GM12878 (cell line): ENCODE results near the gene PTPN13. TPM values are rescaled to one million over a fixed set of nuclear protein-coding genes. Genes with fewer than 3 reads are reported as not detected.

ENCODE experiments used
- ATAC-seq: fragments of 200-7000 bp; cut with Tn5 transposase; 3 replicates; pipeline ENCODE4 v1.9.1; 2020; ENCODE audit warnings: mild to moderate bottlenecking, moderate library complexity
- BruUV-seq: library from RNA; stranded (reverse); fragments of 400-500 nt; replicated peaks from 2 replicates; lab custom pipeline; 2021; lab: Mats Ljungman, UMichigan
- CTCF ChIA-PET: fragments of 300-600 bp; sonication (Branson Sonifier 250); formaldehyde crosslinking; extraction: SDS; loops from one replicate; lab custom pipeline; 2021; ENCODE audit warnings: inconsistent platforms; lab: Yijun Ruan, JAX
- POLR2A ChIA-PET: fragments of 350-600 bp; formaldehyde crosslinking; extraction: SDS; loops from one replicate; lab custom pipeline; 2021; ENCODE audit warnings: inconsistent platforms; lab: Charles Lee
- RAD21 ChIA-PET: fragments of 300-600 bp; sonication (Branson Sonifier 250); formaldehyde crosslinking; loops from one replicate; lab custom pipeline; 2023; ENCODE audit warnings: antibody characterized with exemption; ENCODE audit not compliant: unreplicated experiment; lab: Charles Lee
- SMC1A ChIA-PET: fragments of 300-600 bp; sonication (Branson Sonifier 250); formaldehyde crosslinking; loops from one replicate; lab custom pipeline; 2023; ENCODE audit not compliant: unreplicated experiment, uncharacterized antibody; lab: Charles Lee
- DNase-seq: peaks from one replicate; pipeline ENCODE4 v3.0.0-alpha.2; 2011; ENCODE audit warnings: low read depth, low spot score
- FAIRE-seq: peaks from 3 replicates; lab custom pipeline; 2011; peaks lifted over from hg19 to GRCh38; lab: Jason Lieb, UNC
- H2AFZ ChIP-seq: 2 replicates; pipeline ENCODE4 v1.6.0; 2011; ENCODE audit warnings: low read depth, low read length, control low read depth; ENCODE audit not compliant: control insufficient read depth
- H3K27ac ChIP-seq: 2 replicates; pipeline ENCODE4 v1.5.1; 2011; ENCODE audit warnings: control low read depth; ENCODE audit not compliant: control insufficient read depth, insufficient read depth
- H3K27me3 ChIP-seq, 2 experiments: replicated peaks in 1 of 2; 2 replicates each; pipeline versions ENCODE4 v1.6.0 to v1.6.1; 2011; ENCODE audit warnings: low read length in 1 of 2; ENCODE audit not compliant: control insufficient read depth in 2 of 2, insufficient read depth in 2 of 2
- H3K36me3 ChIP-seq, 2 experiments: 2 replicates each; pipeline ENCODE4 v1.5.1; 2011; ENCODE audit warnings: low read length in 1 of 2; ENCODE audit not compliant: control insufficient read depth in 2 of 2, insufficient read depth in 2 of 2
- H3K4me1 ChIP-seq: 2 replicates; pipeline ENCODE4 v1.6.1; 2011; ENCODE audit warnings: mild to moderate bottlenecking, low read length, moderate library complexity, mixed read lengths; ENCODE audit not compliant: control insufficient read depth, insufficient read depth
- H3K4me2 ChIP-seq: 2 replicates; pipeline ENCODE4 v1.6.0; 2011; ENCODE audit warnings: control low read depth; ENCODE audit not compliant: control insufficient read depth, insufficient read depth
- H3K4me3 ChIP-seq: fragments of 200-600 bp; sonication (generic); 2 replicates; pipeline ENCODE4 v1.5.1; 2016
- H3K79me2 ChIP-seq: 2 replicates; pipeline ENCODE4 v1.6.0; 2011; ENCODE audit warnings: low read length; ENCODE audit not compliant: control insufficient read depth, insufficient read depth
- H3K9ac ChIP-seq: 2 replicates; pipeline ENCODE4 v1.8.0; 2011; ENCODE audit warnings: low read length, control low read depth, mixed read lengths; ENCODE audit not compliant: control insufficient read depth, insufficient read depth
- H3K9me3 ChIP-seq: replicated peaks from 3 replicates; pipeline ENCODE4 v1.5.1; 2011; ENCODE audit warnings: mild to moderate bottlenecking, low read length; ENCODE audit not compliant: control insufficient read depth, insufficient read depth
- H4K20me1 ChIP-seq: 2 replicates; pipeline ENCODE4 v1.6.0; 2011; ENCODE audit not compliant: control insufficient read depth, insufficient read depth
- ATF7 ChIP-seq: fragments of 450-650 bp; IDR thresholded peaks from 2 replicates; pipeline ENCODE4 v1.6.1; 2016; ENCODE audit warnings: low read depth, mild to moderate bottlenecking
- MEF2B ChIP-seq: fragments of 450-650 bp; IDR thresholded peaks from 2 replicates; pipeline ENCODE4 v1.6.1; 2018; ENCODE audit warnings: mild to moderate bottlenecking, moderate library complexity; ENCODE audit not compliant: partially characterized antibody, poor library complexity, severe bottlenecking
- MTA2 ChIP-seq: fragments of 450-650 bp; IDR thresholded peaks from 2 replicates; pipeline ENCODE4 v1.6.1; 2016; ENCODE audit warnings: low read depth, mild to moderate bottlenecking, moderate library complexity
- NFXL1 ChIP-seq: fragments of 450-650 bp; IDR thresholded peaks from 2 replicates; pipeline ENCODE4 v1.6.1; 2017; ENCODE audit warnings: antibody characterized with exemption, mild to moderate bottlenecking, borderline replicate concordance
- RAD51 ChIP-seq: fragments of 450-650 bp; IDR thresholded peaks from 2 replicates; pipeline ENCODE4 v1.6.1; 2016; ENCODE audit warnings: moderate library complexity, mild to moderate bottlenecking, inconsistent platforms
- RELB ChIP-seq: fragments of 450-650 bp; IDR thresholded peaks from 2 replicates; pipeline ENCODE4 v1.6.1; 2017; ENCODE audit warnings: low read depth, mild to moderate bottlenecking, moderate library complexity
- SREBF2 ChIP-seq: IDR thresholded peaks from 2 replicates; pipeline ENCODE4 v1.6.1; 2012; ENCODE audit warnings: mild to moderate bottlenecking, low read length
- ZBTB33 ChIP-seq: fragments of 450-650 bp; IDR thresholded peaks from 2 replicates; pipeline ENCODE4 v1.6.1; 2017; ENCODE audit warnings: mild to moderate bottlenecking
- ZNF384 ChIP-seq: IDR thresholded peaks from 2 replicates; pipeline ENCODE4 v1.6.1; 2012; ENCODE audit warnings: low read depth, mild to moderate bottlenecking, low read length, improper control_type of control experiment, borderline replicate concordance
- WGBS: methylation state at CpG from one replicate; pipeline ENCODE4 v1.1.6; 2016; ENCODE audit warnings: low lambda C conversion rate; ENCODE audit not compliant: insufficient replicate concordance, insufficient coverage; ENCODE audit errors: missing lambda C conversion rate; 5-methylcytosine and 5-hydroxymethylcytosine counted together
- in situ Hi-C: fragments of 300-500 bp; cut with MboI; formaldehyde crosslinking; loops from 9 replicates; pipeline ENCODE4 v1.14.3; 2018; ENCODE audit warnings: mixed read lengths
- intact Hi-C: fragments of 100-400 bp; cut with micrococcal nuclease; formaldehyde crosslinking; loops from one replicate; pipeline ENCODE4 v1.14.2; 2022; ENCODE audit not compliant: unreplicated experiment
- polyA plus RNA-seq, 11 experiments: library from polyadenylated mRNA; depleted of rRNA in 4 of 11; unstranded in 6 of 11; stranded (reverse) in 5 of 11; fragments of >200 nt; fragmentation: Nextera tagmentation in 4 of 11; fragmentation: Illumina TruSeq in 1 of 11; extraction: Ambion mirVana in 4 of 11; extraction: Trizol in 1 of 11; gene quantifications; 1 replicate in 1 of 11; 2 replicates in 10 of 11; pipeline versions ENCODE4 v1.2.1 to v1.2.3, GENCODE V29; 2011 to 2016; ENCODE audit warnings: inconsistent platforms in 2 of 11, missing spikeins in 2 of 11, low read depth in 1 of 11
- total RNA-seq, 4 experiments: library from RNA; depleted of rRNA in 3 of 4; stranded (reverse); fragments of >200 nt in 3 of 4; fragmentation: Illumina TruSeq in 1 of 4; extraction: Trizol in 1 of 4; gene quantifications; 2 replicates each; pipeline versions ENCODE4 v1.2.1 to v1.2.3, GENCODE V29; 2013 to 2021

PTPN13 gene
- total and polyA plus RNA-seq, 10 of the 15 experiments (the other 5 are each of a cell fraction or from before 2014, with no cell fraction given) = 8.5 to 69.4 (median 33.9) TPM

- DNase-seq = no peak
- FAIRE-seq = no peak
- no TSS peak for BruUV-seq
- no peaks in the 10 kb centered on the region for H3K79me2 ChIP-seq
- WGBS = 55% methylated on average over 3 of the region's 3 CpGs
- no peak overlapping the region for H3K9ac ChIP-seq
- no peaks in the 10 kb centered on the region for H3K4me1 ChIP-seq
- no peak overlapping the region for H3K4me2 ChIP-seq
- H3K9me3 ChIP-seq = no peaks in the 10 kb centered on the region
- no peak overlapping the region for H2AFZ ChIP-seq
- CTCF ChIA-PET = interaction anchor here (0.5 to 3.9 kb wide), 5 partner anchors 9 to 221 kb away, joined by 3 to 18 read pairs (median 4); no protein-coding TSS in a partner anchor
- in situ Hi-C loops (no loop called here), intact Hi-C loops (no loop called here)
- TF ChIP-seq NFXL1 (no peak), RAD51 (peak; percentile 40; the same call in 1 of the 2 replicates), SREBF2 (no peak), MEF2B (no peak), ZBTB33 (peak; percentile 70; the same call in 1 of the 2 replicates), RELB (no peak), ATF7 (peak; percentile 40; the same call in 1 of the 2 replicates), ZNF384 (no peak), MTA2 (peak; percentile 68; the same call in 1 of the 2 replicates)
- no peaks in the 10 kb centered on the region for H4K20me1 ChIP-seq
- no peak overlapping the region for H3K27ac ChIP-seq
- H3K4me3 ChIP-seq = no peak overlapping the region
- ATAC-seq = no peak
- no peaks in the 10 kb centered on the region for H3K36me3 ChIP-seq
- RAD21 ChIA-PET = interaction anchor here (1.2 to 1.8 kb wide), 6 partner anchors 12 to 219 kb away, joined by 3 to 6 read pairs (median 4); partner anchors contain the start of gene PTPN13
- SMC1A ChIA-PET = interaction anchor here (0.6 to 2.1 kb wide), 7 partner anchors 9 to 219 kb away, joined by 3 to 5 read pairs (median 4); no protein-coding TSS in a partner anchor
- POLR2A ChIA-PET = no interaction called here
- H3K27me3 ChIP-seq = no peaks in the 10 kb centered on the region
Observed at GRCh38 chr4:86718152-86718551, 124.0 kb downstream of the PTPN13 start.
